Glutamatergic neuron (in vitro differentiated cells): ENCODE results near the gene IQCC. TPM values are rescaled to one million over a fixed set of nuclear protein-coding genes. Genes with fewer than 3 reads are reported as not detected.
A peak's percentile ranks its signal among the peaks of the same experiment; 100 is the strongest.

ENCODE experiments used
- DNase-seq: peaks from one replicate; pipeline ENCODE4 v3.0.0; 2022
- H3K27ac Mint-ChIP-seq: one replicate; pipeline ENCODE4 v1.8.0; 2020; ENCODE audit warnings: mild to moderate bottlenecking, mixed read lengths, inconsistent platforms; ENCODE audit not compliant: unreplicated experiment
- H3K27me3 Mint-ChIP-seq: one replicate; pipeline ENCODE4 v1.8.0; 2020; ENCODE audit warnings: mild to moderate bottlenecking, moderate library complexity, mixed read lengths, inconsistent platforms; ENCODE audit not compliant: unreplicated experiment
- H3K36me3 Mint-ChIP-seq: one replicate; pipeline ENCODE4 v1.8.0; 2020; ENCODE audit warnings: mild to moderate bottlenecking, mixed read lengths, inconsistent platforms; ENCODE audit not compliant: unreplicated experiment
- H3K4me1 Mint-ChIP-seq: one replicate; pipeline ENCODE4 v1.8.0; 2020; ENCODE audit warnings: mild to moderate bottlenecking, low read depth, mixed read lengths, inconsistent platforms; ENCODE audit not compliant: unreplicated experiment
- H3K4me3 Mint-ChIP-seq: one replicate; pipeline ENCODE4 v1.8.0; 2020; ENCODE audit warnings: mild to moderate bottlenecking, mixed read lengths, inconsistent platforms; ENCODE audit not compliant: unreplicated experiment
- H3K9me3 Mint-ChIP-seq: one replicate; pipeline ENCODE4 v1.8.0; 2020; ENCODE audit warnings: mild to moderate bottlenecking, moderate library complexity, mixed read lengths, inconsistent platforms; ENCODE audit not compliant: unreplicated experiment
- CTCF ChIP-seq: fragments of 200-600 bp; sonication (generic); IDR thresholded peaks from one replicate; pipeline ENCODE4 v1.5.0; 2021; ENCODE audit not compliant: partially characterized antibody, unreplicated experiment
- total RNA-seq: library from RNA; stranded (reverse); fragmentation: NEBNext Ultra II Directional; extraction: Animal tissue kit (Norgen Biotek cat#: 25700); gene quantifications from one replicate; pipeline ENCODE4 v1.2.1, GENCODE V29; 2021; ENCODE audit not compliant: unreplicated experiment

Gene IQCC
- total RNA-seq, 1 donor from 2014 or later, result 2.7 TPM

DNA sequence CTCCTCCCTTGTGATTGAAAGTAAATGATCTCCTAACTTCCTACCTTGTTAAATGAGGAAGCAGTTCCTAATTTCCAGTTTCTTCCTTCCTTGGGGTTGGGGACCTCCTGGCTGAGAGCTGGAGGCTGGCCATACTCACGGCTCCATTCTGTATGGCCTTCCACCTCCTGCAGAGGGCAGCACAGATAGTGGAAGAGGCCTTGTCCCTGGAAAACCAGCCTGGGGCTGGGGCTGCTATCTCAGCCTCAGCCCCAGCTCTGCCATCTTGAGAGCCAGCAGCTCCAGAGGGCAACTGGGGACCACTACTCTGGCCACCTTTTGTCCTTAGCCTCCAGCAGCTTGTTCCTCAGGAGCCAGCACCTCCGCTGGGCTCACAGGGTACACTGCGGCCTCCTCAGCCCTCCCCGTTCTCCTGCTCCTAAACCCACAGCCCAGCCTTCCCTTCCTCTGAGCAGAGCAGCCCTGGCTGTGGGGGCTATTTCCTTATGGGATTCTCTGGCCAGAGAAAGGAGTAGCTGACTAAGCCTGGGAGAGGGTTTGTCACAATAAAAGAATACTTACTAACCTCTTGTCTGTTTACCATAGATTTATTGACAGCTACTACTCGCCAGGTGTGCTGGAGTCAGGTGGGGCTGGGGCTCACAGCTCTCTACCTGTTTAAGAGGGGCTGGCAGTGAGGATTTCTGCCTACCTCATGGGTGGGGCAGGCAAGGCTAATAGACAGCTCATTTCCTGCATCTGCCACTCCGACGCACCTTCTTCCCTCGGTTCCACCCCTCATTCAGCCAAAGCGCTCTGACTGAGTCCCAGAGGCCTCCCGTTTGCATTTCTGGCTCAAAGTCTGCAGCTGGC is 10.4 kb downstream of the IQCC start:
- Mint-ChIP-seq H3K36me3 (peaks cover 7% of the 10 kb centered on the region), H3K4me3 (peak overlapping the region; percentile 38)
- peak; percentile 82 for DNase-seq

DNA sequence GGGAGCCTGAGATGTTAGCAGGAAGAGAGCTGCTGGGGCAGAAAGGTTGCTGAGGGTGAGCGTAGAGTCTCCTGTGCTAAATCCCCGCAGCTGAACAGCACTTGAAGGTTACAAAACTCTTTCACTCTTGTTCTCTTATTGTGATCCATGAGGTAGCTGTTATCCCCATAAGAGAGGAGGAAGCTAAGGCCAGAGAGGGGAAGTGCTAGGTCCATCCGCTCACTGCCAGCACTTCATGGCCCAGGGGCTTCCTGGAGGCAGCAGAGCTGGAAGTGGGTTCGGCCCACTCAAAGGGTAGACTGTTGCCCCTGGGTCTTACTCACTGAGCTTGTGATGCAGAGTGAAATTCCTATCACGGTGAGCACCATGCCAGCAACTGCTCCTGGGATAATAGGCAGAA is 11.1 kb downstream of the IQCC start:
- no peak overlapping the region for H3K4me3 Mint-ChIP-seq
- peaks cover 3% of the 10 kb centered on the region for H3K27me3 Mint-ChIP-seq
- H3K36me3 Mint-ChIP-seq, result peaks cover 7% of the 10 kb centered on the region
- DNase-seq, result no peak
- H3K4me1 Mint-ChIP-seq, result peaks cover 2% of the 10 kb centered on the region
- H3K9me3 Mint-ChIP-seq, result peaks cover under 1% of the 10 kb centered on the region
- no peak for TF ChIP-seq CTCF
- H3K27ac Mint-ChIP-seq, result no peak overlapping the region

More for the DNA sequence above, 10.4 kb downstream of the IQCC start:
- H3K27me3 Mint-ChIP-seq, result peaks cover 3% of the 10 kb centered on the region
- no peak overlapping the region for H3K27ac Mint-ChIP-seq
- peak; percentile 70 for TF ChIP-seq CTCF
- peaks cover under 1% of the 10 kb centered on the region for H3K4me1 Mint-ChIP-seq
- H3K9me3 Mint-ChIP-seq, result peaks cover 3% of the 10 kb centered on the region

DNA sequence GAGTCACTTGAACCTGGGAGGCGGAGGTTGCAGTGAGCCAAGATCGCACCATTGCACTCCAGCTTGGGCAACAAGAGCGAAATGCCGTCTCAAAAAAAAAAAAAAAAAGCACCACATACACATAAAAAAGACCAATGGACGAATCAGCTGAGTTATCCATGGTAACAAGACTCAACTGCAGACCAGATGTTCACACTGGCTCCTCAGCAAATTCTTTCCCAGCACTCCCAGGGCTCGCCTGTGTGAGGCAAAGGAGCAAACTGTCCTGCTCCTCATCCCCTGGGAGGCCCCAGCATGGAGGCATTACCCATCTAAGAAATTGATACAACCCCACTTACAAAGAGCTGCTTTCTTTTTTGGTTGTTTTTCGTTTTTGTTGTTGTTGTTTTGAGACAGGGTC is 13.6 kb downstream of the IQCC start:
- Mint-ChIP-seq H3K4me1 (peaks cover 2% of the 10 kb centered on the region), H3K27me3 (peaks cover 4% of the 10 kb centered on the region), H3K27ac (no peak overlapping the region), H3K36me3 (peaks cover 7% of the 10 kb centered on the region), H3K9me3 (peaks cover 3% of the 10 kb centered on the region), H3K4me3 (no peak overlapping the region)
- no peak for TF ChIP-seq CTCF
- DNase-seq, result no peak

DNA sequence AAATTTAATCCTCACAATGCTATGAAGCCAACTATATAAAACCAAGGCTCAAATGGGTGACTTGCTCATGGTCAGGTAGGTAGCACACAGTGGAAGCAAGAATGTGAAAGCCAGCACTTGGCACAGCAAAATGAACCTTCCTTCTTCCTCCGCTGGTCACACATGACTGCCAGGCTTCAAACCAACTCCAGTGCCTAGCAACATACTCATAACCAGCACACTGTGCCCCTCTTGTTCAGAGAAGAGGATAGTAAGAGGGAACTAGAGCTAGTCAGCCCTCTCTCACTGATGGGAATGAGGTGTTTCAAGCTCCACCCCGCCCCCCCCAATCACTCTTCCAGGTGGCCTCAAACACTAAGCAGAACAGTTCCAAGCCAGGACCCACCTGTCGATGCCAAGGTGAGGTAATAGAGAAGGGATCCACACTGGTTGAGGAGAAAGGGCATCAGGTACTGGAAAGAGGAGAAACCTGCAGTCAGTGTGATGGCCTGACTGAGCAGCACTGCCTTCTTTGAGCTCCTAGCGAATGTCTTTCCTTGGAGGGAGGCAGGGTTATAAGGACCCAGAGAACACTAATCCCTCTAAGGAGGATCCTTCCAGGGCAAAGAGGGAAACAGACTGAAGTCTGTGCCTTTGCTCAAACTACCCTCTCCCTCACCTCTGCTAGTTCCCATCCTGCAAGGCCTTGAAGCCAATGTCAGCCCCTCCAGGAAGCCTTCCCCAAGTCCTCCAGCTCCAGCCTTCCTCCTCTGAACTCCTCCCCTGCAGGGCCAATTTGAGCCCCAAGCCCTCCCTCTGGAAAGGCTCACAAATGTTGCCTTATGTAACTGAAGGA is 15.5 kb downstream of the IQCC start:
- DNase-seq, result no peak
- Mint-ChIP-seq H3K4me1 (peaks cover 2% of the 10 kb centered on the region), H3K27ac (no peak overlapping the region), H3K27me3 (peaks cover 4% of the 10 kb centered on the region), H3K36me3 (peaks cover 7% of the 10 kb centered on the region), H3K9me3 (peaks cover 4% of the 10 kb centered on the region), H3K4me3 (peak overlapping the region; percentile 97)
- TF ChIP-seq CTCF, result no peak
